GM21723 (cell line): ENCODE measurements around the gene SYNE2.

Experiments
- ATAC-seq: cut with Tn5 transposase; IDR thresholded peaks from one replicate; pipeline ENCODE4 v1.9.1; 2021; ENCODE audit warnings: mild to moderate bottlenecking, moderate library complexity; ENCODE audit not compliant: unreplicated experiment

Gene SYNE2

GRCh38 chr14:64186231-64187129 lies 333.7 kb downstream of the SYNE2 start:
- ATAC-seq, result no peak

GRCh38 chr14:64187331-64187730 lies 334.5 kb downstream of the SYNE2 start:
- no peak for ATAC-seq

GRCh38 chr14:64190974-64191502 lies 338.2 kb downstream of the SYNE2 start:
- ATAC-seq, result no peak

- no peak for ATAC-seq
Observed at GRCh38 chr14:64191756-64192155, 339.0 kb downstream of the SYNE2 start.

- no peak for ATAC-seq
Observed at GRCh38 chr14:64193821-64194220, 341.0 kb downstream of the SYNE2 start.

GRCh38 chr14:64194404-64194803 lies 341.6 kb downstream of the SYNE2 start:
- ATAC-seq, result no peak

- ATAC-seq, result no peak
Observed at GRCh38 chr14:64195199-64195598, 342.4 kb downstream of the SYNE2 start.

- ATAC-seq, result no peak
Observed at GRCh38 chr14:64196056-64196455, 343.3 kb downstream of the SYNE2 start.

- ATAC-seq, result peak; percentile 66
Observed at GRCh38 chr14:64196814-64197411, 344.1 kb downstream of the SYNE2 start.

GRCh38 chr14:64197996-64198395 lies 345.2 kb downstream of the SYNE2 start:
- no peak for ATAC-seq

GRCh38 chr14:64198486-64198885 lies 345.7 kb downstream of the SYNE2 start:
- ATAC-seq, result no peak

- ATAC-seq, result no peak
Observed at GRCh38 chr14:64200170-64200569, 347.4 kb downstream of the SYNE2 start.

GRCh38 chr14:64201296-64201695 lies 348.5 kb downstream of the SYNE2 start:
- ATAC-seq, result no peak

GRCh38 chr14:64201921-64202545 lies 349.2 kb downstream of the SYNE2 start:
- no peak for ATAC-seq

GRCh38 chr14:64202716-64203115 lies 349.9 kb downstream of the SYNE2 start:
- no peak for ATAC-seq

- no peak for ATAC-seq
Observed at GRCh38 chr14:64203366-64204006, 350.7 kb downstream of the SYNE2 start.

- ATAC-seq, result no peak
Observed at GRCh38 chr14:64208261-64208660, 355.5 kb downstream of the SYNE2 start.

- no peak for ATAC-seq
Observed at GRCh38 chr14:64208981-64209380, 356.2 kb downstream of the SYNE2 start.

- ATAC-seq, result peak; percentile 72
Observed at GRCh38 chr14:64209444-64210131, 356.8 kb downstream of the SYNE2 start.

- ATAC-seq, result no peak
Observed at GRCh38 chr14:64210216-64210615, 357.4 kb downstream of the SYNE2 start.
